K562 (cell line): ENCODE data around the gene MDM1. TPM values are rescaled to one million over a fixed set of nuclear protein-coding genes. Genes with fewer than 3 reads are reported as not detected.
A peak's percentile ranks its signal among the peaks of the same experiment; 100 is the strongest.

Experiments
- BDP1 ChIP-seq: IDR thresholded peaks from 3 replicates; pipeline ENCODE4 v1.6.1; 2011; ENCODE audit not compliant: insufficient read length, insufficient read depth
- ELF1 ChIP-seq: fragments of 200-800 bp; sonication (Bioruptor generic); IDR thresholded peaks from 2 replicates; pipeline ENCODE4 v1.6.1; 2016; ENCODE audit warnings: missing genetic modification characterization, missing compliant biosample characterization
- HDAC2 ChIP-seq: fragments of 450-650 bp; IDR thresholded peaks from 2 replicates; pipeline ENCODE4 v1.6.1; 2016; ENCODE audit warnings: mild to moderate bottlenecking
- IFI16 ChIP-seq: fragments of 250-450 bp; sonication (Bioruptor Pico); IDR thresholded peaks from 2 replicates; pipeline ENCODE4 v2.1.2; 2022; ENCODE audit warnings: mild to moderate bottlenecking, inconsistent platforms
- MAX ChIP-seq: sonication (generic); formaldehyde crosslinking; IDR thresholded peaks from 2 replicates; pipeline ENCODE4 v1.9.0; 2022; ENCODE audit warnings: mild to moderate bottlenecking, missing genetic modification reagents
- MTA3 ChIP-seq: fragments of 450-650 bp; formaldehyde crosslinking; IDR thresholded peaks from 2 replicates; pipeline ENCODE4 v1.6.1; 2017; ENCODE audit warnings: mild to moderate bottlenecking, borderline replicate concordance
- MXI1 ChIP-seq: IDR thresholded peaks from 2 replicates; pipeline ENCODE4 v1.6.1; 2011; ENCODE audit warnings: low read depth, mild to moderate bottlenecking, improper control_type of control experiment, low read length
- NFE2 ChIP-seq: IDR thresholded peaks from 2 replicates; pipeline ENCODE4 v1.6.1; 2014; ENCODE audit warnings: antibody characterized with exemption, low read depth
- RBM39 ChIP-seq: fragments of 200-400 bp; formaldehyde crosslinking; optimal IDR thresholded peaks from 2 replicates; pipeline ENCODE3; 2018; ENCODE audit warnings: low read depth, low read length
- U2AF1 ChIP-seq: fragments of 200-400 bp; formaldehyde crosslinking; optimal IDR thresholded peaks from 2 replicates; pipeline ENCODE3; 2017; ENCODE audit warnings: mild to moderate bottlenecking, low read depth, low read length, moderate library complexity
- ZNF121 ChIP-seq: sonication (generic); formaldehyde crosslinking; conservative IDR thresholded peaks from 2 replicates; pipeline ENCODE4 v1.8.0; 2022; ENCODE audit warnings: missing genetic modification reagents
- ZNF133 ChIP-seq: fragments of 250-450 bp; sonication (Bioruptor Pico); IDR thresholded peaks from 2 replicates; pipeline ENCODE4 v1.4.0; 2020; ENCODE audit warnings: mild to moderate bottlenecking
- ZNF280B ChIP-seq: fragments of 250-450 bp; sonication (Bioruptor Pico); IDR thresholded peaks from 2 replicates; pipeline ENCODE4 v1.5.1; 2021; ENCODE audit warnings: mild to moderate bottlenecking
- ZNF592 ChIP-seq: fragments of 450-650 bp; IDR thresholded peaks from 2 replicates; pipeline ENCODE4 v1.6.1; 2017; ENCODE audit warnings: antibody characterized with exemption, mild to moderate bottlenecking
- polyA plus RNA-seq, 8 experiments: library from polyadenylated mRNA; depleted of rRNA in 4 of 8; stranded (reverse) in 5 of 8; unstranded in 3 of 8; fragments of >200 nt; fragmentation: Nextera tagmentation in 2 of 8; fragmentation: Illumina TruSeq in 1 of 8; extraction: Ambion mirVana in 2 of 8; extraction: Trizol in 1 of 8; gene quantifications; 2 replicates each; pipeline versions ENCODE4 v1.2.1 to v1.2.3, GENCODE V29; 2011 to 2014; ENCODE audit warnings: inconsistent platforms in 1 of 8, missing spikeins in 1 of 8
- total RNA-seq, 7 experiments: library from RNA; depleted of rRNA in 6 of 7; stranded (reverse); fragments of >200 nt in 6 of 7; fragmentation: Illumina TruSeq in 2 of 7; extraction: Trizol in 2 of 7; gene quantifications; 2 replicates each; pipeline versions ENCODE4 v1.2.1 to v1.2.3, GENCODE V29; 2011 to 2021; ENCODE audit warnings: low replicate concordance in 1 of 7

MDM1 gene
- total and polyA plus RNA-seq, 9 of the 15 experiments (the other 6 are each of a cell fraction or from before 2014, with no cell fraction given) = 7.5 to 16.8 (median 13.1) TPM

- TF ChIP-seq MTA3 = no peak
- no peak for TF ChIP-seq NFE2
- TF ChIP-seq U2AF1 = no peak
- TF ChIP-seq ZNF133 (CRISPR knock-in tag) = no peak
- no peak for TF ChIP-seq ZNF592
- TF ChIP-seq IFI16 (CRISPR knock-in tag) = no peak
- no peak for TF ChIP-seq BDP1
- no peak for TF ChIP-seq RBM39
- no peak for TF ChIP-seq MAX (CRISPR knock-in tag)
- no peak for TF ChIP-seq ZNF121 (CRISPR knock-in tag)
- peak; percentile 78 for TF ChIP-seq HDAC2
- no peak for TF ChIP-seq ELF1
- TF ChIP-seq ZNF280B (CRISPR knock-in tag) = no peak
- no peak for TF ChIP-seq MXI1
Observed at GRCh38 chr12:68358532-68359485, 26.6 kb upstream of the MDM1 start (continued).
